Chondrocyte (in vitro differentiated cells): ENCODE data around the gene DOC2A. TPM values are rescaled to one million over a fixed set of nuclear protein-coding genes. Genes with fewer than 3 reads are reported as not detected.
"Not testable (repeated sequence)": the region's sequence is repeated elsewhere in the genome, so short reads cannot be mapped to it uniquely, and the experiment has no call there.

Source experiments
- DNase-seq: peaks from one replicate; pipeline ENCODE4 v3.0.0; 2021; ENCODE audit warnings: mixed read lengths, low spot score
- H3K27ac Mint-ChIP-seq: one replicate; pipeline ENCODE4 v1.8.0; 2021; ENCODE audit warnings: mild to moderate bottlenecking, moderate library complexity, mixed read lengths; ENCODE audit not compliant: unreplicated experiment
- H3K27me3 Mint-ChIP-seq: 2 replicates; pipeline ENCODE4 v1.8.0; 2021; ENCODE audit warnings: low read depth, mixed read lengths
- H3K36me3 Mint-ChIP-seq: 2 replicates; pipeline ENCODE4 v1.8.0; 2021; ENCODE audit warnings: low read depth, mixed read lengths
- H3K4me1 Mint-ChIP-seq: 2 replicates; pipeline ENCODE4 v1.8.0; 2021; ENCODE audit warnings: low read depth, mild to moderate bottlenecking, mixed read lengths
- H3K4me3 Mint-ChIP-seq: one replicate; pipeline ENCODE4 v1.8.0; 2021; ENCODE audit warnings: mild to moderate bottlenecking, moderate library complexity, mixed read lengths; ENCODE audit not compliant: unreplicated experiment
- H3K9me3 Mint-ChIP-seq: 2 replicates; pipeline ENCODE4 v1.8.0; 2021; ENCODE audit warnings: low read depth, mixed read lengths
- CTCF ChIP-seq: fragments of 200-600 bp; sonication (generic); IDR thresholded peaks from 2 replicates; pipeline ENCODE4 v1.5.0; 2021; ENCODE audit warnings: antibody characterized with exemption, mild to moderate bottlenecking, moderate library complexity
- total RNA-seq: library from RNA; stranded (reverse); gene quantifications from 3 replicates; pipeline ENCODE4 v1.2.1, GENCODE V29; 2021

DOC2A gene
- total RNA-seq, 1 donor from 2014 or later = 0.15 TPM

- H3K27me3 Mint-ChIP-seq = peaks cover 20% of the 10 kb centered on the region
- no peak overlapping the region for H3K27ac Mint-ChIP-seq
- peaks cover 5% of the 10 kb centered on the region for H3K4me1 Mint-ChIP-seq
- H3K36me3 Mint-ChIP-seq = no peaks in the 10 kb centered on the region
- DNase-seq = no peak
- H3K4me3 Mint-ChIP-seq = no peak overlapping the region
- H3K9me3 Mint-ChIP-seq = no peaks in the 10 kb centered on the region
- TF ChIP-seq CTCF = no peak
Observed at GRCh38 chr16:30023586-30023985, 12.8 kb upstream of the DOC2A start.

- Mint-ChIP-seq H3K9me3 (no peaks in the 10 kb centered on the region), H3K27me3 (peaks cover 18% of the 10 kb centered on the region), H3K36me3 (no peaks in the 10 kb centered on the region), H3K4me1 (peaks cover 5% of the 10 kb centered on the region), H3K4me3 (no peak within 1 kb of the TSS), H3K27ac (no peak within 1 kb of the TSS)
- no peak for TF ChIP-seq CTCF
- DNase-seq = no peak
Observed at GRCh38 chr16:30022887-30023286, 12.1 kb upstream of the DOC2A start, which contains the start of gene C16orf92. Gene C16orf92, plus strand, starts transcription at chr16:30023198. Its CDS starts 143 bp downstream, at chr16:30023341.

GRCh38 chr16:30018731-30019158, 7.9 kb upstream of the DOC2A start:
- H3K9me3 Mint-ChIP-seq = no peaks in the 10 kb centered on the region
- peaks cover 3% of the 10 kb centered on the region for H3K27me3 Mint-ChIP-seq
- DNase-seq = no peak
- H3K36me3 Mint-ChIP-seq = no peaks in the 10 kb centered on the region
- no peak for TF ChIP-seq CTCF
- no peak overlapping the region for H3K4me3 Mint-ChIP-seq
- H3K27ac Mint-ChIP-seq = no peak overlapping the region
- peaks cover 5% of the 10 kb centered on the region for H3K4me1 Mint-ChIP-seq

GRCh38 chr16:30017937-30018336, 7.1 kb upstream of the DOC2A start:
- H3K27me3 Mint-ChIP-seq, H3K36me3 Mint-ChIP-seq, H3K4me1 Mint-ChIP-seq, H3K27ac Mint-ChIP-seq, H3K9me3 Mint-ChIP-seq, H3K4me3 Mint-ChIP-seq, DNase-seq: not testable (repeated sequence)

- Mint-ChIP-seq H3K27ac (no peak overlapping the region), H3K9me3 (no peaks in the 10 kb centered on the region), H3K4me3 (no peak overlapping the region), H3K36me3 (no peaks in the 10 kb centered on the region), H3K27me3 (peaks cover 3% of the 10 kb centered on the region), H3K4me1 (peaks cover 5% of the 10 kb centered on the region)
- DNase-seq = no peak
- no peak for TF ChIP-seq CTCF
Observed at GRCh38 chr16:30017277-30017656, 6.4 kb upstream of the DOC2A start.

- Mint-ChIP-seq H3K4me1 (peaks cover 10% of the 10 kb centered on the region), H3K4me3 (no peak overlapping the region), H3K27me3 (peaks cover 7% of the 10 kb centered on the region), H3K27ac (no peak overlapping the region), H3K9me3 (no peaks in the 10 kb centered on the region), H3K36me3 (no peaks in the 10 kb centered on the region)
- no peak for TF ChIP-seq CTCF
- no peak for DNase-seq
Observed at GRCh38 chr16:30016555-30017276, 5.9 kb upstream of the DOC2A start.

- not testable (repeated sequence) for H3K36me3 Mint-ChIP-seq, H3K4me3 Mint-ChIP-seq, DNase-seq
Observed at GRCh38 chr16:30015450-30015849, 4.6 kb upstream of the DOC2A start.

GRCh38 chr16:30012598-30012997, 1.8 kb upstream of the DOC2A start:
- not testable (repeated sequence) for H3K4me3 Mint-ChIP-seq

More at GRCh38 chr16:30015450-30015849, 4.6 kb upstream of the DOC2A start:
- H3K9me3 Mint-ChIP-seq, H3K27me3 Mint-ChIP-seq, H3K27ac Mint-ChIP-seq, H3K4me1 Mint-ChIP-seq: not testable (repeated sequence)

More at GRCh38 chr16:30012598-30012997, 1.8 kb upstream of the DOC2A start:
- H3K9me3 Mint-ChIP-seq, H3K36me3 Mint-ChIP-seq, H3K4me1 Mint-ChIP-seq, DNase-seq, H3K27ac Mint-ChIP-seq: not testable (repeated sequence)
- peaks cover 18% of the 10 kb centered on the region for H3K27me3 Mint-ChIP-seq
